NCI-H774 (cell line): ENCODE measurements around the gene CCDC74A.
"Not testable (repeated sequence)": the region's sequence is repeated elsewhere in the genome, so short reads cannot be mapped to it uniquely, and the experiment has no call there.

Experiments used
- DNase-seq: peaks from one replicate; lab custom pipeline; 2025; lab: John Stamatoyannopoulos, UW

Gene CCDC74A

DNA sequence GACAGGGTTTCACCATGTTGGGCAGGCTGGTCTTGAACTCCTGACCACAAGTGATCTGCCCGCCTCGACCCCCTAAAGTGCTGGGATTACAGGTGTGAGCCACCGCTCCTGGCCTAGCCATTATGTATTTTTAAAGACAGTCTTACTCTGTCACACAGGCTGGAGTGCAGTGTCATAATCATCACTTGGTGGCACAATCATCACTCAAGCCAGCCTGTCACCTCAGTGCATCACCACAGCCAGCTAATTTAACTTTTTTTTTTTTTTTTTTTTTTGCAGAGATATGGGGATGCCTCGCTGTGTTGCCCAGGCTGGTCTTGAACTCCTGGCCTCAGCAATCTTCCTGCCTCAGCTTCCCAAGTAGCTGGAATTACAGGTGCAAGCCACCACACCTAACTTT, 24.1 kb upstream of the CCDC74A start:
- DNase-seq, result not testable (repeated sequence)

DNA sequence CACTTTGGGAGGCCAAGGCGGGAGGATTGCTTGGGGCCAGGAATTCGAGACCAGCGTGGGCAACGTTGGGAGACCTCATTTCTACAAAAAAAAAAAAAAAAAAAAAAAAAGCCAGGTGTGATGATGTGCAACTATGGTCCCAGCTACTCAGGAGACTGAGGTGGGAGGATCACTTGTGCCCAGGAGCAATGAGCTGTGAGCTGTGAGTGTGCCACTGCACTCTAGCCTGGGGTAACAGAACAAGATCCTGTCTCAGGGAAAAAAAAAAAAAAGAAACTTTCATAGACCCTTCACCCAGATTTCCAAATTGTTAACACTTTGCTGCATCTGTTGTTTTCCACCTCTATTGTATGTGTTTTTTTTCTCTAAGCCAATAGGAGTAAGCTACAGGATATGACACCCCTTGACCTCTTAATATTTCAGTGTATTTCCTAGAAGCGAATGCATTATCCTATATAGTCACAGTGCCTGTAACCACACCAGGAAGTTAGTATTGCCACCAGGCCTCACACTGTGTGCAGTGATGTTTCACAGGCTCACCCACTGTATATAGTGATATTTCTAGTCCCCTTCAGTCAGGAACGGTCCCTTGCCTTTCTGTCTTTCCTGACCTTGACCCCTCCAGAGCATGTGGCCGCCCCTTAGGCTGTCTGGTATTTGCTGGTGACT, 23.5 kb upstream of the CCDC74A start:
- not testable (repeated sequence) for DNase-seq

DNA sequence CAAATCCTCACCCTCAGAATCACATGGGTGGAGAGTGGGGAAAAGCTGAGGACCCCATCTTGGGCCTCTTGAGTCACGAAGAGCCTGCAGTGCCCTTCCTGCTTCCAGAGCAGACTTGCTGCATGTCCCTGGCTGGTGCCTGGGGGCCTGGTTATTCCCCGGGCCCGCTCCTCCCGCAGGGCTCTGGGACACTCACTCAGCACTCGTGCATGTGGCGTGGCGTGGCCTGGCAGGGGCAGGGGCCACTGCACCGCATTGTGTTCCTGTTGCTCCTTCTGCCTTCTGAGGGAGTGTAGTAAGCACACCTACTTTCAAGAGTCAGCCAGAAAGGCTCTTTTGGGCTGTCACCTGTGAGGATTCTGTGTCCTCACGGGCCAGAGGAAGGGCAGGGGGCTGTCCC, 18.1 kb upstream of the CCDC74A start:
- no peak for DNase-seq

DNA sequence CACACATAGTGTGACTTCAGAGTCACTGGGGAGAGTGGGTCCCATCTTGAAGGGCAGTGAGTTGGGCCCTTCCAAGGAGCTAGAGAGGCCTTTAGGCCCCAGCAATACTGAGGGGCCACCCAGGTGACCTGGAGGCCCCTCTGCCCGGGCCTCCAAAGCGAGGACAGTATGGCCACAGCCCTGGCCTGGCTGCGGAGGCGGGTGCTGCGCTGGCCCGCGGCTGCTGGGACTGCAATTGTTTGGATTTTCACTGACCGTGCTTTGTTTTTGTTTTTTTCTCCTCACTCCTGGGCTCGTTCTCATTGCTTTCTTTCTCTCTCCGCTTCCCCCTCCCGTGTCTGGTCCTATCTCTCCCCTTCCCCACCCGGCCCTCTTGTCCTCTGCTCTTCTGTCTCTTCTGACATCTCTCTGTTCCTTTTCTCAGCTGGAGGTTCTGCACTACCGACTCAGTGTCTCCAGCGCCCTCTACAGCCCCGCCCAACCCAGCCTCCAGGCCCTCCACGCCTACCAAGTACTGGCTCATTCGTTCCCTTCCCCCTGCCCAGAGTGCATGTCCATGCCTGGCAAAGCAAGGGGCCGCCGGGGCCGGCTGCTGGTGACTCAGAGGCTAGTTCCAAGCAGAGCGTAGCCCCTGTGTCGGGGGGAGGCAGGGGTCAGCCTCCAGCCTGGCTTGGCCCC, 16.3 kb upstream of the CCDC74A start:
- not testable (repeated sequence) for DNase-seq

DNA sequence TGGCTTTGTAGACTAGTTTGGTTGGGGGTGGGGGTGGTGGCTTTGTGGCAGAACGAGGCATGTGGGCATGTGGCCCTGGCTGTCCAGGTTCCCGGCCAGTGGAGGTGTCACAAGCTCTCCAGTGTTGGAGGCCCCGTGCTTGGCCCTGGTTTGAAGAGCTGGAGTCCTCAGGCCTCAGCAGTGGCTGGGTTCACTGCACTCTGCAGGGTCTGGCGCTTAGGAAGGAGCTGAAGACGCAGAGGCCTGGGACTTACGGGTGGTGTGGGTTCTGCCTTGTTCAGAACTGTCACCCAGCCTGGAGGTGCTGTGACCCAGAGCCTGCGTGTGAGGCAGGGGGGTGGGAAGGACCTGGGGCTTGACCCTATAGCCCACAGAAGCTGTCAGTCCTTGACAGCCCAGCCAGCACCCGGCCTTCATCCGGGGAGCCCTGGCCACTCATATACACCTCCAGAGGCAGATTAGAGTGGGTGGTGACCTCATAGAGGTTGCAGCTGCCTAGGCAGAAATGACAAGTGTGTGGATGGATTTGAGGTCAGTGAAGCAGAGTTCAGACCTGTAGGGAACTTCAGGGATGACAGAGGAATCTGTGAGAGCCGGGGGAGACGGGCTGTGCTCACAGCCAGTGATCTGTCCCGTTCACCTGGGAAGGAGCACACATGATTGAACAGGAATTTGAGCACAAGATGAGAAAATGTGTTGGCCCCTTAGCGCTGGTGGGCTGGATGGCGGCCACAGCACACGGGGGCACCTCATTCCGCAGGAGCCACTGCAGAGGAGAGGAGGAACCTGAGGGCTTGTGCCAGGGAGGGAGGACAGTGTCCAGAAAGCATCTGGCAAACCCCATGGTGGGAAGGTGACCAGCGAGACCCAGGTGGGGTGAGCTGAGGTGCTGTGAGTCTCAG, 15.5 kb upstream of the CCDC74A start:
- DNase-seq, result not testable (repeated sequence)

DNA sequence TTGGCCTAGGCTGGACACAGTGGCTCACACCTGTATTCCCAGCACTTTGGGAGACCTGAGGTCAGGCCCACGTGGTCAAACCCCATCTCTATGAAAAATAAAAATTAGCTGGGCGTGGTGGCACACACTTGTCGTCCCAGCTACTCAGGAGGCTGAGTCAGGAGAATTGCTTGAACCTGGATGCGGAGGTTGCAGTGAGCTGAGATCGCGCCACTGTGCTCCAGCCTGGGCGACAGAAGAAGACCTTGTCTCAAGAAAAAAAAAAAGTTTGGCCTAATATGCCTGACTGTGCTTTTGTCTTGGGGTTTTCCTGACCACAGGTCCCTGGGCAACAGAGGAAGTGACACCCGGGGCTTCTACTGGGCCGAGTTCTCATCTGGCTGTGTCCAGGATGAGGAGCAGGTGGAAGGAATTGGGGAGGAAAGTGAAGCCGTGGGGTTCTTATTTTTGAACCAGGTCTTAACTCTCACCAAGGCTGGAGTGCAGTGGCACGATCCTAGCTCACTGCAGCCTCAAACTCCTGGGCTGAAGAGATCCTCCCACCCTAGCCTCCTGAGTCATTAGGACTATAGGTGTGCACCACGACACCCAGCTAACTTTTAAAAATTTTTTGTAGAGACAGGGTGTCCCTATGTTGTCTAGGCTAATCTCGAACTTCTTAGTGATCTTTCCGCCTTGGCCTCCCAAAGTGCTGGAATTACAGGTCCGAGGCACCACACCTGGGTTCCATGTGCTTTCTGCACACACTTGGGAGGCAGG, 13.1 kb upstream of the CCDC74A start:
- DNase-seq, result not testable (repeated sequence)

DNA sequence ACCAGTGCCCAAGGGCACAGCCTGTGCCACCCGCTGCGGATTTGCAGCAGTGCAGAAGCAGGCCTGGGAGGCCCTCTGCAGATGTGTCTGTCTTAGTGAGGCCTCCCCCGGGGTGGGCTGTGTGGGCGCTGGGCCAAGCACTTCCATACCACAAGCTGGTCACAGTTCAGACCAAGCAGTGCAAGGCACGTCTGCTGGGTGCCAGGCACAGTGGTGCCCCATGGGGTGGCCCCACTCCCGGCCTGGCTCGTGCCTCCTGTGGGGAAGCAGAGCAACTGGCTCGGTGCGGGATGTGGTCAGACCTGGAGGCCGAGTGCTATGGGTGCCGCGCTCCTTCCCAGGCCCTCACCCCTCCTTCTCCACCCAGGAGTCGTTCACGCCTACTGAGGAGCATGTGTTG, 12.5 kb upstream of the CCDC74A start:
- not testable (repeated sequence) for DNase-seq

DNA sequence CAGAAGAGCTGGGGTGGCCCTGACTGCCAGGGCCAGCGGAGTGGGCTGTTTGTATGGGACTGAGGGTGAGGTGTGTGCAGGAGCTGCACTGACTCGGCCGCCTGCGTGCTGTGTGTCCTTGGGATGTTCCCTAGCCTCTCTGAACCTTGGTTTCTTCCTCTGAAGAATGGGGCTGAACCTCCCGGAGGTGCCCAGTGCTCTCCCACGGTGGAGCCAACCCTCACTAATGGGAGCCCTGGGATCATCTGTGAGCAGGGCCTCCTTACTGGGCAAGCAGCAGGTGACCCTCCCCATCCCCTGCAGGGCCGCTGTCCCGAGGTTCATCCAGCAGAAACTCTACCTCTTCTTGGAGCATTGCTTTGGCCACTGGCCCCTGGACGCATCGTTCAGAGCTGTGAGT, 11.7 kb upstream of the CCDC74A start:
- no peak for DNase-seq

DNA sequence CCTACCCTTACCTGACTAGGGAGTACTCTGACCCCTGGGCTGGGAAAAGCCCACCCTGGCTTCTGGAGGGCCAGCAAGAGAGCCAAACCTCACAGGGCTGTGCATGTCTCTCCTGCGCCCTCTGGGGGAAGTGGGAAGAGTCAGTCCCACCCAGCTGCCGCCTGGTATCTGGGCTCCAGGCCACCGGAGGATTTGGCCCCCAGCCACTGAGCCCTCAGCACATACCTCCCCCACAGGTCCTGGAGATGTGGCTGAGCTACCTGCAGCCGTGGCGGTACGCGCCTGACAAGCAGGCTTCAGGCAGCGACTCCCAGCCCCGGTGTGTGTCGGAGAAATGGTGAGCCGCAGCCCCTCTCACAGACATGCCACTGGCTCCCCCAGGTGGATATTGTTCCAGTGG, 11.1 kb upstream of the CCDC74A start:
- DNase-seq, result not testable (repeated sequence)

DNA sequence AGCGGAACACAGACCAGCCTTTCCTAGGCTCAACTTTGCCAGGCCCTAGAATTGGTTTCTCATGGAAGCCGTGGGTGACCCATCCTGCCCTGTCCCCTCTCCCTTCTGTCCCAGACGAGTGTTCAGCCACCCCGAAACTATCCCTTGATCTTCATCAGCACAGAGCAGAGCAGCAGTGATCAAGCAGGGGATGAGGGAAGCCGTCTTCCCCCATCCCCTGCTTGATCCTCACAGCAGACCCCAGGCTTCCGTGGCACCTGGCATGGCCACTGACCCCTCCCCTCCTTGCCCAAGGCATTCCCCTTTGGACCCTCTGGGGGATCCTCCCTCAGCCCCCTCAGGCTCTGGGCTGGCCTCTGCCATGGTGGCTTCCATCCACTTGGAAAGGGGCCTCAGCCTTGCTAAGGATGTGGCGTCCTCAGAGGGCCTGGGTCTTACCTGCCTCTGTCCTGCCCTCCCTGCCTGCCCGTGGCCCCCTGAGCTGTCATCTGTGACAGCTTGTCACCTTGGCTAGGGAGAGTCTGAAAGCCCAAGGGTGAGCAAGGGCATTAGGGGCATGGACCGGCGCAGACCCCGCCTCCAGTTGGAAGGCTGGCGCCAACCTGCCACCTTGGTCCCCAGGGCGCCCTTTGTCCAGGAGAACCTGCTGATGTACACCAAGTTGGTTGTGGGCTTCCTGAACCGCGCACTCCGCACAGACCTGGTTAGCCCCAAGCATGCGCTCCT, 10.4 kb upstream of the CCDC74A start:
- DNase-seq, result no peak

DNA sequence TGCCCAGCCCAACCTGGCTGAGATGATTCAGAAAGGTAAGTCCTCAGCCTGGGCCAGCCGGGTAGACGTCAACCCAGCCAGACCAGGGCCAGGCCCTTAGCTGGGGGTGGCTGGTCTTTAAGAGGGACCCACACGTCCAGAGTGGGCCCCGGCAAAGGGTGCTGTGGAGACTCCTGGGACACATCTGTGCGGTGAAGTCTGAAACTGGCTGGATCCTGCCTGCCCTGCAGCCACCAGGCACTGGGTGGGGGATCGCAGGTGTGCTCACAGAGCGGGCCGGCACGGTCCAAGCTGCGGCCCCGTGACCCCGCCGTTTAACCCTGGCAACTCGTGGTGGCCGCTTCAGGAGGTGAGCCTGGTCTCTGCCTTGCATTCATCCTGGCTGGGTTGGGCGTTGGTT, 9.8 kb upstream of the CCDC74A start:
- not testable (repeated sequence) for DNase-seq

DNA sequence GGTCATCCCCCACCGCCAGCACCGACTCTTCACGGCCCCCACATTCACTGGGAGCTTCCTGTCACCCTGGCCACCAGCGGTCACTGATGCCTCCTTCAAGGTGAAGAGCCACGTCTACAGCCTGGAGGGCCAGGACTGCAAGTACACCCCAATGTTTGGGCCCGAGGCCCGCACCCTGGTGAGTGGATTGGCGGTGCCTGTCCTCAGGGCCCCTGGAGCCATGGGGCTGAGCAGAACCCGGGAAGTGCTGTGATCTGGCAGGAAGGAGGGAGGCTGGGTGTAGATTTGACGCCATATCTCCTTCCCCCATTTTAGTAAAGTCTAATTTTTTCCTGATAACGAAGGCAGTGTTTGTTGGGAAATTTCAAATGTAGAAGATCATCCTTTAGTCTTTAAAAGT, 9.2 kb upstream of the CCDC74A start:
- DNase-seq, result not testable (repeated sequence)

DNA sequence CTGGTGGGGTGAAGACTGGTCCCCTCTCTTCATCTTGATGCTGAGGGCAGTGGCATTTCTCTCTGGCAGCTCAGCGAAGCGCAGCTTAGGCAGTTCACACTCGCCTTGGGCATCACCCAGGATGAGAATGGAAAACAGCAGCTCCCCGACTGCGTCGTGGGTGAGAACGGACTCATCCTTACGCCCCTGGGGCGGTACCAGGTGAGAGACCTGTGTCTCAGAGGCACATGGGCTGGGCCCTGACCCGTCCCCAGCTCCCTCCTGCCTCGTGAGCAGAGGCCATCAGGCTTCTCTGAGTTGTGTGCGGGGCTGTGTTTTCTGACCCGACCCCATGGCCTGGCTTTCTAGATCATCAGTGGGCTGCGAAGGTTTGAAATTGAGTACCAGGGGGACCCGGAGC, 8.2 kb upstream of the CCDC74A start:
- no peak for DNase-seq

DNA sequence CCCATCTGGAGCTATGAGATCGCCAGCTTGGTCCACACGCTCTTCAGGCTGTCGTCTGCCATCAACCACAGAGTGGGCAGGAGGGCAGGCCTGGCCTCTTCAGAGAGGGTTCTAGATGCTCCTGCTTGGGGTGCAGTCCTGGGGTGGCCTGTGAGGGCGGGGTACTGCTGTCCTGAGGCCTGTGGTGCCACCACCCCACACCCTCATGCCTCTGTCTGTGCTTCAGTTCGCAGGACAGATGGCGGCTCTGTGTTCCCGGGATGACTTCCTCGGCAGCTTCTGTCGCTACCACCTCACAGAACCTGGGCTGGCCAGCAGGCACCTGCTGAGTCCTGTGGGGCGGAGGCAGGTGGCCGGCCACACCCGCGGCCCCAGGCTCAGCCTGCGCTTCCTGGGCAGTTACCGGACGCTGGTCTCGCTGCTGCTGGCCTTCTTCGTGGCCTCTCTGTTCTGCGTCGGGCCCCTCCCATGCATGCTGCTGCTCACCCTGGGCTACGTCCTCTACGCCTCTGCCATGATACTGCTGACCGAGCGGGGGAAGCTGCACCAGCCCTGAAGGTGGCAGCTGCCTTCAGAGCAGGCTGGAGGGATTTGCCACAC, 7.7 kb upstream of the CCDC74A start:
- not testable (repeated sequence) for DNase-seq

DNA sequence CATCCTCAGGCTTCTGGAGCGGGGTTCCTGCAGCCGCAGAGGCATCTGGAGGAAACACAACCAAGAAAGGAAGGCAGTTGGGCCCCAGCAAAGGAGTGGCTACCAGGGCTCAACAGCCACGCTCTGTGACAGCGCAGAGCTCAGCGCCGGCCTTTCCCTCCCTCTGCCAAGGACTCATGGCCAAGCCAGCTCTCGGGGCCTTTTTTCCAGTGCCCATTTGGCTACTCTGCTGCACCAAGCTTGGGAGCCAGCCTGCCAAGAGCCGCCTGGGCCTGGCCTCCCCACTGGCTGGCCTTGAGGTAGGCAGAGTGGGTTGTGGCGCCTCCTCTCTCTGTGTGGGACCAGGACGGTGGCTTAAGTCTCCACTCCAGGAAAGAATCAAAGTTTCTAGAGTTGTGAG, 7.2 kb upstream of the CCDC74A start:
- no peak for DNase-seq

DNA sequence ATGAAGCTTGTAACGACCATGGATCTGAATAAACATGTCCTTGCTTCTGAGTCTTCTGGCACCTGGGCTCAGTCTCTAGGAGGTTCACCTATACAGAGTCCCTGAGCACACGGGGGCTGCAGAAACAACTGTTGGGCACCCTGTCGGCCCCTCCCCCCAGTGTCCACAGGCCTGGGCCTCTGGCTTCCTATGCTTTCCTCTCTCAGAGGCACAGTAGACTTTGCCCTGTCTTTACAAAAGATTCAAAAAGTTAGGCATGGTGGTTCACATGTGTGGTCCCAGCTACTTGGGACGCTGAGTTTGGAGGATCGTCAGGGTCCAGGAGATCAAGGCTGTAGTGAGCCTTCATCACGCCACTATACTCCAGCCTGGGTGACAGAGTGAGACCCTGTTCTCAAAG, 6.2 kb upstream of the CCDC74A start:
- DNase-seq, result not testable (repeated sequence)

DNA sequence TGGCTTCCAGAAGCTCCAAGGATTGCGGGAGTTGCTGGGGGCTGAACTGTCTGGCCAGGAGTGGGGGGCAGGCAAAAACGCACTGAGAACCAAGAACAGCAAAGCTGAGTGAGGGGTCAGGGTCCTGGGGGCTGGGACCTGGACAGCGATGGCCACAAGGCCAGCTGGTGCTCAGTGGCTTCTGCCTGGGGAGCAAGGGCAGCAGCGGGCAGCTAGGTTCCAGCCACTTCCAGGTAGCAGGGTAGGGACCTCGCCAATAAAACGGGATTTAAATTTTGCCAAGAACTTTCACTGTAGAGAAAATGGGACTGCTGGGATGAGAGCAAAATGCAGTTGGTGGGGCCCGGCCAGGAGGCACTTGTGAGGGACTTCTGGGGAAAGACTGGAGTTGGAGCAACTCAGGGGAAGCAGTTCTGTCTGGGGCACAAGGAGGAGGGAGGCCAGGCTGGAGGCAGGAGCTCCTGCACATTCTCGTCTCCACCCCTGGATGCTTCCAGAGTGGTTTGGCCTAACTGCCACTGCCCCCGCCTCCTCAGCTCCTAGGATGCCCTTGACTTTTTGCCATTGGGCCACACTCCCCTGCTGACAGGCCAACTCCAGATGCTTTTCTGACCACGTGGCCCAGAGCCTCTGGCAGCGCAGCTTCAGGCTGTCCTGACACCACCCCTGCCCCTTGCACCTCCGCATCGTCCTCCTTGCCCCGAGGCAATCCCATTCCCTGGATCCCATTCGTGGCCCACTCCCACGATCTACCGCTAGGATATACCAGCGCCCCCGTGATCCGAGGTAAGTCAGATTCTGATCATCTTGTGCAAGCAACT, 5.5 kb upstream of the CCDC74A start:
- no peak for DNase-seq

DNA sequence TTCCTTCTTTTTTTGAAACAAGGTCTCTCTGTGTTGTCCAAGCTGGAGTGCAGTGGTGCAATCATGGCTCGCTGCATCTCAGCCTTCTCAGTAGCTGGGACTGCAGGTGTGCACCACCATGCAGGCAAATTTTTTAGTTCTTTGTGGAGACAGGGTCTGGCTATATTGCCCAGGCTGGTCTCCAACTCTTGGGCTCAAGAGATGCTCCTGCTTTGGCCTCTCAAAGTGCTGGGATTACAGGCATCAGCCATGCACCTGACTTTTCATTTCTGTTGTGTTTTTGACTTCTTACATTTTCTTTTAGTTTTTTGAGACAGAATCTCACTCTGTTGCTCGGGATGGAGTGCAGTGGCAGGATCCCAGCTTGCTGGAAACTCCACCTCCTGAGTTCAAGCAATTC, 2.4 kb upstream of the CCDC74A start:
- not testable (repeated sequence) for DNase-seq

DNA sequence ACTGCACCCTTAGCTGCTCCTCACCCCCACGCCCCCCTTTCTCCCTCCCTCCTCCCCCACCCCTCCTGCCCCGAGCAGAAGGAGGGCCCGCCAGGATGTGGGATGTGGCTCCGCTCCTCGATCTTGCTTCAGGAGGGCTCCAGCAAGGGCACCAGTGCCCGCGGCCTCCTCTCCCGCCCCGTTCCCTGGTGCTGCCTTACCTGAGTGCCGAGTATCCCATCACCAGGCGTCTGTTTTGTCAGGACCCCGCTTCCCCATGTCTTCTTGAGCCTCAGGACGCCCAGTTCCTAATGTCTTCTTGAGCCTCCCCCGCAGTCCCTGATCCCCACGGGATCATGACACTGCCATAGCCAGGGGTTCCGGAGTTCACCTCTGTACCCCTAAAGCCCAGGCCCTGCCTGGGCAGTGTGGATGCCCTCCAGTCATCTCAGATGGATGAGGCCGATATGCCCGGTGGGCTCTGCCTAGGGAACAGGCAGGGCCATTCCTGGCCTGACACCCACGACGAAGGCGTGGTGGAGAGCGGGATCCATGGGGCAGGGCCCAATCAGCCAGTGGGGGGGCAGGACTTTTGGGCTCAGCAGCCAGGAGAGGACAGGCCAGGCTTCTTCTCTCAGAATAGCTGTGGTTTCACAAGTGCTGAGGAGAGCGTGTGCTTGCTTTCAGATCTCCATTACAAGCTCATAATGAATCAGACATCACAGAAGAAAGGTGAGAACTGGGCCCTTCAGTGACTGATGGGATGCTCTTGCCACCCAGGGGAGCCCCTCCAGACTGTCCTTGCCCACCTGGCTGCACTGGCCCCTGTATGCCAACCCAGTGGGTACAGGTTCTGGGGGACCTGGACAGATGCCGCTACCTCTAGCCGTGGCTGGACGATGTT, 1.5 kb downstream of the CCDC74A start:
- not testable (repeated sequence) for DNase-seq
